PC-9 (cell line): ENCODE measurements around the gene LSM11. TPM values are rescaled to one million over a fixed set of nuclear protein-coding genes. Genes with fewer than 3 reads are reported as not detected.
"Not testable (repeated sequence)": the region's sequence is repeated elsewhere in the genome, so short reads cannot be mapped to it uniquely, and the experiment has no call there.

ENCODE experiments used
- BruUV-seq: library from RNA; stranded (reverse); fragments of 400-500 nt; replicated peaks from 2 replicates; lab custom pipeline; 2021; lab: Mats Ljungman, UMichigan
- CTCF ChIA-PET: fragments of 300-600 bp; sonication (Branson Sonifier 250); formaldehyde crosslinking; loops from one replicate; lab custom pipeline; 2022; ENCODE audit warnings: antibody characterized with exemption; lab: Charles Lee
- POLR2A ChIA-PET: fragments of 300-600 bp; sonication (Branson Sonifier 250); formaldehyde crosslinking; loops from one replicate; lab custom pipeline; 2022; ENCODE audit warnings: antibody characterized with exemption; ENCODE audit not compliant: unreplicated experiment; lab: Charles Lee
- DNase-seq, 2 experiments: peaks; one replicate each; pipeline versions ENCODE4 v3.0.0 to v3.0.0-alpha.2; 2015 to 2022; ENCODE audit warnings: mixed read lengths in 1 of 2
- H2AFZ ChIP-seq: fragments of 200-600 bp; sonication (generic); 2 replicates; pipeline ENCODE4 v1.8.1; 2017; ENCODE audit warnings: antibody characterized with exemption
- H3F3A ChIP-seq: fragments of 200-600 bp; sonication (generic); 2 replicates; pipeline ENCODE4 v1.8.1; 2017; ENCODE audit warnings: antibody characterized with exemption, mild to moderate bottlenecking, low read depth; ENCODE audit not compliant: insufficient read depth
- H3K27ac ChIP-seq: fragments of 200-600 bp; sonication (generic); 2 replicates; pipeline ENCODE4 v1.6.1; 2016; ENCODE audit warnings: mixed run types
- H3K27me3 ChIP-seq: fragments of 200-600 bp; sonication (generic); 2 replicates; pipeline ENCODE4 v1.6.1; 2016; ENCODE audit warnings: low read depth, mixed run types; ENCODE audit not compliant: insufficient read depth
- H3K36me3 ChIP-seq: fragments of 200-600 bp; sonication (generic); 2 replicates; pipeline ENCODE4 v1.6.1; 2016; ENCODE audit warnings: low read depth, mixed run types
- H3K4me1 ChIP-seq: fragments of 200-600 bp; sonication (generic); replicated peaks from 2 replicates; pipeline ENCODE4 v1.6.1; 2016; ENCODE audit warnings: mixed run types; ENCODE audit not compliant: insufficient read depth
- H3K4me2 ChIP-seq: fragments of 200-600 bp; sonication (generic); 2 replicates; pipeline ENCODE4 v1.6.1; 2017; ENCODE audit warnings: mixed run types
- H3K4me3 ChIP-seq: fragments of 200-600 bp; sonication (generic); 2 replicates; pipeline ENCODE4 v1.6.1; 2016; ENCODE audit warnings: mixed run types
- H3K79me2 ChIP-seq: fragments of 200-600 bp; sonication (generic); 2 replicates; pipeline ENCODE4 v1.6.1; 2017; ENCODE audit warnings: low read depth, mixed run types
- H3K9me2 ChIP-seq: fragments of 200-600 bp; sonication (generic); 2 replicates; pipeline ENCODE4 v1.8.1; 2017; ENCODE audit warnings: mild to moderate bottlenecking; ENCODE audit not compliant: insufficient read depth
- H3K9me3 ChIP-seq: fragments of 200-600 bp; sonication (generic); 2 replicates; pipeline ENCODE4 v1.8.1; 2016; ENCODE audit warnings: low read depth; ENCODE audit not compliant: insufficient read depth
- H4K20me1 ChIP-seq: fragments of 200-600 bp; sonication (generic); 2 replicates; pipeline ENCODE4 v1.8.1; 2017; ENCODE audit not compliant: insufficient read depth
- CTCF ChIP-seq: fragments of 200-600 bp; sonication (generic); conservative IDR thresholded peaks from 2 replicates; pipeline ENCODE4 v1.6.1; 2017; ENCODE audit warnings: mixed run types, antibody characterized with exemption, mild to moderate bottlenecking, moderate library complexity
- EZH2 ChIP-seq: fragments of 200-600 bp; sonication (generic); IDR thresholded peaks from 2 replicates; pipeline ENCODE4 v1.8.0; 2017; ENCODE audit warnings: antibody characterized with exemption, low read depth
- intact Hi-C: fragments of 100-400 bp; cut with micrococcal nuclease; formaldehyde crosslinking; loops from one replicate; pipeline ENCODE4 v1.10.0; 2022; ENCODE audit not compliant: unreplicated experiment
- total RNA-seq: library from RNA; stranded (reverse); gene quantifications from 2 replicates; pipeline ENCODE4 v1.2.3, GENCODE V29; 2021

LSM11 gene
- total RNA-seq, 1 experiment from 2014 or later: 1.9 TPM

GRCh38 chr5:157721159-157721558, 22.4 kb upstream of the LSM11 start:
- no peaks in the 10 kb centered on the region for H3K27me3 ChIP-seq
- no peaks in the 10 kb centered on the region for H3K9me3 ChIP-seq
- no peak overlapping the region for H3K4me3 ChIP-seq
- no peaks in the 10 kb centered on the region for H3F3A ChIP-seq
- no peak overlapping the region for H3K27ac ChIP-seq
- H2AFZ ChIP-seq: no peak overlapping the region
- no peaks in the 10 kb centered on the region for H3K36me3 ChIP-seq
- no peaks in the 10 kb centered on the region for H4K20me1 ChIP-seq
- H3K9me2 ChIP-seq: no peaks in the 10 kb centered on the region
- TF ChIP-seq CTCF: no peak
- no peak for TF ChIP-seq EZH2
- H3K4me1 ChIP-seq: peaks cover 6% of the 10 kb centered on the region; the same call in 1 of the 2 replicates
- H3K4me2 ChIP-seq: no peak overlapping the region
- BruUV-seq: no TSS peak
- intact Hi-C loops: no loop called here
- CTCF ChIA-PET: no interaction called here
- H3K79me2 ChIP-seq: no peaks in the 10 kb centered on the region; the same call in 1 of the 2 replicates
- POLR2A ChIA-PET: no interaction called here
- peak in 1 of 2 experiments; percentile 10 for DNase-seq

GRCh38 chr5:157722895-157723294, 20.6 kb upstream of the LSM11 start:
- H3K9me2 ChIP-seq, intact Hi-C loops, H3K9me3 ChIP-seq, BruUV-seq, H3K4me2 ChIP-seq, H3K27me3 ChIP-seq, DNase-seq, H4K20me1 ChIP-seq, H2AFZ ChIP-seq, POLR2A ChIA-PET, H3K4me1 ChIP-seq, CTCF ChIA-PET, H3K27ac ChIP-seq, H3K79me2 ChIP-seq, H3K4me3 ChIP-seq, H3F3A ChIP-seq, H3K36me3 ChIP-seq: not testable (repeated sequence)

GRCh38 chr5:157726607-157727006, 16.9 kb upstream of the LSM11 start:
- H3K79me2 ChIP-seq: peaks cover 11% of the 10 kb centered on the region
- H3K27me3 ChIP-seq, DNase-seq, H3K9me3 ChIP-seq, H3F3A ChIP-seq, H3K4me1 ChIP-seq, H4K20me1 ChIP-seq, BruUV-seq, H3K27ac ChIP-seq, H3K9me2 ChIP-seq, H3K4me3 ChIP-seq, H2AFZ ChIP-seq, CTCF ChIA-PET, H3K36me3 ChIP-seq, H3K4me2 ChIP-seq, intact Hi-C loops, POLR2A ChIA-PET: not testable (repeated sequence)

- not testable (repeated sequence) for H3K27me3 ChIP-seq, H3F3A ChIP-seq
Measured at GRCh38 chr5:157727858-157728257, 15.7 kb upstream of the LSM11 start.

More at GRCh38 chr5:157727858-157728257, 15.7 kb upstream of the LSM11 start:
- H3K27ac ChIP-seq, H3K9me2 ChIP-seq, DNase-seq, intact Hi-C loops, H3K4me3 ChIP-seq, BruUV-seq, H3K4me2 ChIP-seq, H3K4me1 ChIP-seq, H4K20me1 ChIP-seq, H3K36me3 ChIP-seq, H3K9me3 ChIP-seq, H2AFZ ChIP-seq, POLR2A ChIA-PET: not testable (repeated sequence)
- peaks cover 17% of the 10 kb centered on the region for H3K79me2 ChIP-seq
- CTCF ChIA-PET: interaction anchor here (0.6 kb wide), 2 partner anchors 206 to 251 kb away, joined by 3 to 4 read pairs; no protein-coding TSS in a partner anchor
